ENCODE measurements around the gene STK11IP.

The STK11IP gene

GRCh38 chr2:219581346-219581745 lies 16.3 kb upstream of the STK11IP start:
- no peak for DNase-seq (ENCODE audit: low read depth)

GRCh38 chr2:219591091-219591490 lies 6.6 kb upstream of the STK11IP start:
- DNase-seq (ENCODE audit: low read depth) = no peak

GRCh38 chr2:219592736-219593135 lies 4.9 kb upstream of the STK11IP start:
- DNase-seq (ENCODE audit: low read depth) = no peak

- DNase-seq (ENCODE audit: low read depth) = no peak
These were observed 4.5 kb upstream of the STK11IP start for GRCh38 chr2:219593154-219593553.

GRCh38 chr2:219595256-219595655 lies 2.4 kb upstream of the STK11IP start:
- no peak for DNase-seq (ENCODE audit: low read depth)

GRCh38 chr2:219596954-219597551 lies 604 bp upstream of the STK11IP start:
- DNase-seq (ENCODE audit: low read depth) = no peak

GRCh38 chr2:219598308-219599078 lies 836 bp downstream of the STK11IP start:
- no peak for DNase-seq (ENCODE audit: low read depth)

- no peak for DNase-seq (ENCODE audit: low read depth)
These were observed 6.1 kb downstream of the STK11IP start for GRCh38 chr2:219603771-219604170.

GRCh38 chr2:219605607-219605954 lies 7.9 kb downstream of the STK11IP start:
- DNase-seq (ENCODE audit: low read depth) = no peak

DNA sequence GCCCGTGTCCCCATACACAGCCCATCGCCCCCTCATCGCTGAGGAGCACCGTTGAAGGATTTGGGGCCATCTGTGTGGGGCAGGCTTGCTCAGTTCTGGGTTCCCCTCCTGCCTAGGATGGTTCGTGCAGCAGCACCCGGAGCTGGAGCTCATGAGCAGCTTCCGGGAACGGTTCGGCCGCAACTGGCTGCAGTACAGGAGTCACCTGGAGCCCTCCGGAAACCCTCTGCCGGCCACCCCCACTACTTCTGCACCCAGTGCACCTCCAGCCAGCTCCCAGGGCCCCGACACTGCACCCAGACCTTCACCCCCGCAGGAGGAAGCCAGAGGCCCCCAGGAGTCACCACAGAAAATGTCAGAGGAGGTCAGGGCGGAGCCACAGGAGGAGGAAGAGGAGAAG lies 10.3 kb downstream of the STK11IP start:
- no peak for DNase-seq (ENCODE audit: low read depth)

GRCh38 chr2:219608399-219608964 lies 10.8 kb downstream of the STK11IP start:
- no peak for DNase-seq (ENCODE audit: low read depth)

DNA sequence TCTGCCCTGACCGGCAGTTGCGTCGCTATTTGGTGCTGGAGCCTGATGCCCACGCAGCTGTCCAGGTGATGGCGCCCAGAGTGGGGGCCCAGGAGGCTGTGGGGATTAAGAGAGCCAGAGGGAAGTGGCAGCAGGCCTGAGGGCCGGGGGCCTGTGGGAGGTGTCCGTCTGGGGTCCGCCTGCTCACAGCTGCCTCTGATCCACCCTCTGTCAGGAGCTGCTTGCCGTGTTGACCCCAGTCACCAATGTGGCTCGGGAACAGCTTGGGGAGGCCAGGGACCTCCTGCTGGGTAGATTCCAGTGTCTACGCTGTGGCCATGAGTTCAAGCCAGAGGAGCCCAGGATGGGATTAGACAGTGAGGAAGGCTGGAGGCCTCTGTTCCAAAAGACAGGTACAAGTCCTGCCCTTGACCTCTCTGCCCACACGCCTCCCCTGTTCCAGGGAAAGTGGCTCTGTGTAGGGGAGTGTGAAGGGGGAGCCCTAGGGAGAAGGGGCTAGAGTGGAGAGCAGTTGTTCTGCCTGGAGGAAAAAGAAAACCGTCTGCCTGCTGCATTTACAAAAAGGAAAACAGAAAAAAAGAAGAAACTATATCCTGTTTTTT lies 11.6 kb downstream of the STK11IP start:
- no peak for DNase-seq (ENCODE audit: low read depth)

GRCh38 chr2:219611306-219611705 lies 13.6 kb downstream of the STK11IP start:
- no peak for DNase-seq (ENCODE audit: low read depth)

DNA sequence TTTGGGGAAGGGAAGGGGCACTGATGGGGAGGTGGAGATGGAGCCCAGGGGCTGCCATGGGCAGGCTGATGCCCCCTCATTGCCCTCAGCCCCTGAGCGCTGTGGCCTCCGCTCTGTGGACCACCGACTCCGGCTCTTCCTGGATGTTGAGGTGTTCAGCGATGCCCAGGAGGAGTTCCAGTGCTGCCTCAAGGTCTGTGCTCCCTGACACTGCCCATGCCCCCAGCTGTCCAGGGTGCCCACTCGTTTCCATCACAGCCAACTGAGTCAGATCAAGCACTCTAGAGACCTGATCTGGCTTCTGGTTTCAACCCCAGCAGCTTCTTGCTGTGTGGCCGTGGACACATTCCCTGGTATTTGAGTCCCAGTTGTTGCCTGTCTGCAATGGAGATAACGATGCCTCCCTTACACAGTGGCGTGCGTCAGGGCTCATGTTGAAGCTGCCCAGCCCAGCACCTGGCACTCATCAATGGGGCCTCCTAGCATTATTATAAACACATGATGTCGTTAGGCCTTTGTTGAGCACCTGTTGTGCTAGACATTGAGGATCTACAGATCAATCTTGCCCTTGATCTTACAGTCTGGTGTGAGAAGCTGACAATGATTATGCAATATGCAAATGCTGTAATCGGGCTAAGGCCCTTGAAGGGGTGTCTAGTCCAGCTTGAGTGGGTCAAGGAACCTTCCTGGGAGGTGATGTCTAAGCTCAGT lies 14.4 kb downstream of the STK11IP start:
- DNase-seq (ENCODE audit: low read depth) = no peak

- no peak for DNase-seq (ENCODE audit: low read depth)
These were observed 15.1 kb downstream of the STK11IP start for GRCh38 chr2:219612577-219613286.

DNA sequence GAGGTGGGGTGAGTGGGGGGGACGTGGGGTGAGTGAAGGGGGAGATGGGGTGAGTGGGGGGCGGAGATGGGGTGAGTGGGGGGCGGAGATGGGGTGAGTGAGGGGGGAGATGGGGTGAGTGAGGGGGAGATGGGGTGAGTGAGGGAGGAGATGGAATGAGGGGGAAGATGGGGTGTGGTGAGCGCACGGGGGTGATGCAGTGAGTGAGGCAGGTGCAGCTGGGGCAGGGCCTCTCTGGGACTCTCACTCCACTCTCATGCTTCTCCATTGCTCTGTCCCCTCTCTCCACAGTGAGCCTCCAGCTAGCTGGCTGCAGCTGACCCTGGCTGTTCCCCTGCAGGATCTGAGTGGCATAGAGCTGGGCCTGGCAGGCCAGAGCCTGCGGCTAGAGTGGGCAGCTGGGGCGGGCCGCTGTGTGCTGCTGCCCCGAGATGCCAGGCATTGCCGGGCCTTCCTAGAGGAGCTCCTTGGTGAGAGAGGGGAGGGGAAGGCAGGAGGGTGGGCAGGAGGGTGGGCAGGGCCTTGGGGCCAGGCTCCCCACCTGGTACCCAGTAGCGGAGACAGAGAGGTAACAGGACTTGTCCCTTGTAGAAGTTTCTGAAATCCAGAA lies 15.9 kb downstream of the STK11IP start:
- no peak for DNase-seq (ENCODE audit: low read depth)

- DNase-seq (ENCODE audit: low read depth) = no peak
These were observed 16.6 kb downstream of the STK11IP start for GRCh38 chr2:219614076-219614860.

GRCh38 chr2:219615036-219615435 lies 17.4 kb downstream of the STK11IP start:
- no peak for DNase-seq (ENCODE audit: low read depth)

DNA sequence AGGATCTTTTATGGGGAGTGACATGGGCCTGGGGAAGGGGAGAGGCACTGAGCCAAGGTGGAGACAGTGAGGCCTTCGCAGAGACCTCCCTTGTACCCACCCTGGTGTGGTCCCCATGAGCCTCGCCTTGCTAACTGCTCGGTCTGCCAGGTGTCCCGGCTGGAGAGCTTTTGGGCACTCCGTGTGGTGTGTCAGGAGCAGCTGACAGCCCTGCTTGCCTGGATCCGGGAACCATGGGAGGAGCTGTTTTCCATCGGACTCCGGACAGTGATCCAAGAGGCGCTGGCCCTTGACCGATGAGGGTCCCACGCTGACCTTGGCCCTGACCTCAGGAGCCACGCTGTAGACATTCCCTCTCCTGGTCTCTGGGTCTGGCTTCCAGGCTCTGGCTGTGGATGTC lies 18.2 kb downstream of the STK11IP start:
- DNase-seq (ENCODE audit: low read depth) = no peak

- DNase-seq (ENCODE audit: low read depth) = no peak
These were observed 18.9 kb downstream of the STK11IP start for GRCh38 chr2:219616550-219616949.

- no peak for DNase-seq (ENCODE audit: low read depth)
These were observed 21.1 kb downstream of the STK11IP start for GRCh38 chr2:219618733-219619122.
